SU-DHL-6 (cell line): ENCODE data around the gene OTUD6A.

Experiments
- CTCF ChIP-seq: fragments of 200-600 bp; sonication (generic); IDR thresholded peaks from one replicate; pipeline ENCODE4 v1.5.1; 2017; ENCODE audit warnings: antibody characterized with exemption, mild to moderate bottlenecking, low read length, moderate library complexity; ENCODE audit not compliant: insufficient read depth, poor library complexity, severe bottlenecking
- EZH2phosphoT487 ChIP-seq: fragments of 200-600 bp; sonication (generic), shearing (Covaris generic); conservative IDR thresholded peaks from 2 replicates; pipeline ENCODE4 v1.6.1; 2018; ENCODE audit warnings: mild to moderate bottlenecking, antibody characterized with exemption, low read length, moderate library complexity, mixed read lengths

- no peak for TF ChIP-seq CTCF
- TF ChIP-seq EZH2phosphoT487 = no peak
Observed at GRCh38 chrX:70025464-70025863, 36.8 kb upstream of the OTUD6A start.
